ENCODE data around the gene PRAMEF2. TPM values are rescaled to one million over a fixed set of nuclear protein-coding genes. Genes with fewer than 3 reads are reported as not detected.
A peak's percentile ranks its signal among the peaks of the same experiment; 100 is the strongest.
"Not testable (repeated sequence)": the region's sequence is repeated elsewhere in the genome, so short reads cannot be mapped to it uniquely, and the experiment has no call there.

Gene PRAMEF2
- not detected for polyA plus RNA-seq (2013, experiment 1 of 2; ENCODE audit: insufficient read length)
- polyA plus RNA-seq (2013, experiment 2 of 2; ENCODE audit: insufficient read length): not detected

- not testable (repeated sequence) for DNase-seq
Observed at GRCh38 chr1:12856786-12857185, at the start of gene PRAMEF2. Gene PRAMEF2 (plus strand): TSS chr1:12857086. CDS start chr1:12859010, 1,924 bp downstream.

- DNase-seq: no peak
Observed at GRCh38 chr1:12809933-12810332, 47.0 kb upstream of the PRAMEF2 start.

- DNase-seq: peak; percentile 73
Observed at GRCh38 chr1:12810691-12811408, 46.0 kb upstream of the PRAMEF2 start.

- peak; percentile 19 for DNase-seq
Observed at GRCh38 chr1:12811409-12811784, 45.5 kb upstream of the PRAMEF2 start.

- DNase-seq: not testable (repeated sequence)
Observed at GRCh38 chr1:12819061-12819460, 37.8 kb upstream of the PRAMEF2 start.

- DNase-seq: not testable (repeated sequence)
Observed at GRCh38 chr1:12831310-12831709, 25.6 kb upstream of the PRAMEF2 start, which contains the start of gene PRAMEF11. Gene PRAMEF11 (minus strand): TSS chr1:12831410. CDS start chr1:12828789, 2,621 bp downstream.

- DNase-seq: not testable (repeated sequence)
Observed at GRCh38 chr1:12833251-12833650, 23.6 kb upstream of the PRAMEF2 start.

GRCh38 chr1:12848620-12849019 is 8.3 kb upstream of the PRAMEF2 start, which contains the start of gene HNRNPCL1:
Gene HNRNPCL1 (minus strand): TSS chr1:12848720. CDS start chr1:12848289, 431 bp downstream.
- not testable (repeated sequence) for DNase-seq

GRCh38 chr1:12851779-12852178 is 5.1 kb upstream of the PRAMEF2 start:
- DNase-seq: no peak

- DNase-seq: not testable (repeated sequence)
Observed at GRCh38 chr1:12863131-12863880, 6.4 kb downstream of the PRAMEF2 start.

- DNase-seq: not testable (repeated sequence)
Observed at GRCh38 chr1:12878453-12878852, 21.6 kb downstream of the PRAMEF2 start.

- not testable (repeated sequence) for DNase-seq
Observed at GRCh38 chr1:12886101-12886500, 29.2 kb downstream of the PRAMEF2 start, which contains the start of gene PRAMEF4. Gene PRAMEF4 (minus strand): TSS chr1:12886201. CDS start chr1:12883394, 2,807 bp downstream.

- not testable (repeated sequence) for DNase-seq
Observed at GRCh38 chr1:12898170-12898569, 41.3 kb downstream of the PRAMEF2 start, which contains the start of gene PRAMEF10. Gene PRAMEF10 (minus strand): TSS chr1:12898270. CDS start chr1:12895847, 2,423 bp downstream.

- DNase-seq: not testable (repeated sequence)
Observed at GRCh38 chr1:12899186-12899585, 42.3 kb downstream of the PRAMEF2 start.

GRCh38 chr1:12903793-12904572 is 47.1 kb downstream of the PRAMEF2 start:
- not testable (repeated sequence) for DNase-seq

Data from fibroblast of skin of abdomen (primary cell).